K562 (cell line): ENCODE results near the gene TRIM73. TPM values are rescaled to one million over a fixed set of nuclear protein-coding genes. Genes with fewer than 3 reads are reported as not detected.
"Not testable (repeated sequence)": the region's sequence is repeated elsewhere in the genome, so short reads cannot be mapped to it uniquely, and the experiment has no call there.

ENCODE experiments used
- ATAC-seq: fragments of 200-7000 bp; cut with Tn5 transposase; 3 replicates; pipeline ENCODE4 v1.9.1; 2020; ENCODE audit warnings: moderate library complexity
- BruUV-seq: library from RNA; stranded (reverse); fragments of 400-500 nt; replicated peaks from 2 replicates; lab custom pipeline; 2021; lab: Mats Ljungman, UMichigan
- CTCF ChIA-PET: fragments of 300-600 bp; formaldehyde crosslinking; extraction: SDS; loops from one replicate; lab custom pipeline; 2021; ENCODE audit warnings: low intra/inter-chr PET ratio; lab: Yijun Ruan, JAX
- POLR2A ChIA-PET: fragments of 300-600, 350-650 bp; sonication (Branson Sonifier 250); formaldehyde crosslinking; extraction: SDS; loops from one replicate; lab custom pipeline; 2021; ENCODE audit warnings: antibody characterized with exemption, inconsistent platforms; lab: Yijun Ruan, JAX
- DNase-seq, 4 experiments: peaks; one replicate each; pipeline versions ENCODE4 v3.0.0 to v3.0.0-alpha.2; 2011 to 2018; ENCODE audit warnings: low spot score in 3 of 4, mixed read lengths in 3 of 4; ENCODE audit errors: extremely low read depth in 1 of 4
- FAIRE-seq: peaks from 2 replicates; lab custom pipeline; 2011; peaks lifted over from hg19 to GRCh38; lab: Jason Lieb, UNC
- H2AFZ ChIP-seq: 2 replicates; pipeline ENCODE4 v1.6.0; 2011; ENCODE audit warnings: low read depth, low read length, control low read depth, inconsistent platforms
- H3K27ac ChIP-seq: fragments of 200-600 bp; 3 replicates; pipeline ENCODE4 v1.8.0; 2011; ENCODE audit warnings: low read depth, mild to moderate bottlenecking, control low read depth, inconsistent platforms, low read length, moderate library complexity, mixed read lengths; ENCODE audit errors: extremely low read depth
- H3K27me3 ChIP-seq, 2 experiments: fragments of 300-600 bp in 1 of 2; 2 replicates in 1 of 2; 3 replicates in 1 of 2; pipeline versions ENCODE4 v1.6.0 to v1.8.0; 2011; ENCODE audit warnings: inconsistent platforms in 2 of 2, low read length in 2 of 2, mild to moderate bottlenecking in 1 of 2, mixed read lengths in 1 of 2, moderate library complexity in 1 of 2; ENCODE audit not compliant: control insufficient read depth in 2 of 2, insufficient read depth in 2 of 2
- H3K36me3 ChIP-seq: fragments of 300-600 bp; 3 replicates; pipeline ENCODE4 v1.8.0; 2011; ENCODE audit warnings: mild to moderate bottlenecking, low read length, inconsistent platforms; ENCODE audit not compliant: control insufficient read depth, insufficient read depth
- H3K4me1 ChIP-seq, 2 experiments: fragments of 200-600 bp in 1 of 2; replicated peaks in 1 of 2; 2 replicates in 1 of 2; 3 replicates in 1 of 2; pipeline versions ENCODE4 v1.5.1 to v1.8.0; 2011; ENCODE audit warnings: inconsistent platforms in 2 of 2, low read length in 2 of 2, mild to moderate bottlenecking in 1 of 2, mixed read lengths in 1 of 2, moderate library complexity in 1 of 2; ENCODE audit not compliant: control insufficient read depth in 2 of 2, insufficient read depth in 2 of 2
- H3K4me2 ChIP-seq: 2 replicates; pipeline ENCODE4 v1.6.1; 2011; ENCODE audit warnings: low read length, control low read depth, inconsistent platforms, mixed read lengths; ENCODE audit not compliant: insufficient read depth
- H3K4me3 ChIP-seq: fragments of 200-600 bp; sonication (generic), shearing (Covaris generic); 2 replicates; pipeline ENCODE4 v1.5.1; 2016; ENCODE audit warnings: control low read depth, inconsistent platforms
- H3K79me2 ChIP-seq: fragments of 200-600 bp; 3 replicates; pipeline ENCODE4 v1.8.0; 2011; ENCODE audit warnings: low read length, inconsistent platforms; ENCODE audit not compliant: control insufficient read depth, insufficient read depth
- H3K9ac ChIP-seq, 2 experiments: 2 replicates each; pipeline versions ENCODE4 v1.6.0 to v1.6.1; 2011; ENCODE audit warnings: low read depth in 2 of 2, low read length in 2 of 2, control low read depth in 1 of 2, inconsistent platforms in 1 of 2, mild to moderate bottlenecking in 1 of 2, mixed read lengths in 1 of 2; ENCODE audit not compliant: insufficient read depth in 1 of 2
- H3K9me1 ChIP-seq: one replicate; pipeline ENCODE4 v1.6.0; 2011; ENCODE audit warnings: inconsistent platforms, mild to moderate bottlenecking, low read length, moderate library complexity; ENCODE audit not compliant: control insufficient read depth, insufficient read depth
- H3K9me3 ChIP-seq: replicated peaks from 2 replicates; pipeline ENCODE4 v1.5.1; 2011; ENCODE audit warnings: low read depth, low read length, inconsistent platforms; ENCODE audit not compliant: control insufficient read depth, insufficient read depth
- H4K20me1 ChIP-seq: replicated peaks from 2 replicates; pipeline ENCODE4 v1.6.1; 2011; ENCODE audit warnings: low read length, inconsistent platforms, mixed read lengths; ENCODE audit not compliant: control insufficient read depth, insufficient read depth
- NFIC ChIP-seq: fragments of 450-650 bp; IDR thresholded peaks from 2 replicates; pipeline ENCODE4 v1.6.1; 2017; ENCODE audit warnings: mild to moderate bottlenecking, inconsistent platforms
- POLR2A ChIP-seq: fragments of 450-650 bp; conservative IDR thresholded peaks from 2 replicates; pipeline ENCODE4 v1.6.1; 2016
- POLR2B ChIP-seq: fragments of 450-650 bp; IDR thresholded peaks from 2 replicates; pipeline ENCODE4 v1.6.1; 2018; ENCODE audit warnings: low read depth; ENCODE audit not compliant: partially characterized antibody
- SUPT5H ChIP-seq: fragments of 450-650 bp; IDR thresholded peaks from 2 replicates; pipeline ENCODE4 v1.6.1; 2016
- WGBS: fragments of 100-300 bp; shearing (Covaris generic); methylation state at CpG from one replicate; pipeline ENCODE4 v1.1.6; 2016; ENCODE audit warnings: low coverage, mixed read lengths; ENCODE audit not compliant: insufficient coverage; ENCODE audit errors: missing lambda C conversion rate; 5-methylcytosine and 5-hydroxymethylcytosine counted together
- in situ Hi-C: fragments of 300-500 bp; cut with MboI; formaldehyde crosslinking; loops from 4 replicates; pipeline ENCODE4 v1.15.0; 2018; ENCODE audit warnings: inconsistent platforms, mixed read lengths
- intact Hi-C: fragments of 100-400 bp; cut with micrococcal nuclease; formaldehyde crosslinking; loops from 2 replicates; pipeline ENCODE4 v1.14.2; 2022
- polyA plus RNA-seq, 8 experiments: library from polyadenylated mRNA; depleted of rRNA in 4 of 8; stranded (reverse) in 5 of 8; unstranded in 3 of 8; fragments of >200 nt; fragmentation: Nextera tagmentation in 2 of 8; fragmentation: Illumina TruSeq in 1 of 8; extraction: Ambion mirVana in 2 of 8; extraction: Trizol in 1 of 8; gene quantifications; 2 replicates each; pipeline versions ENCODE4 v1.2.1 to v1.2.3, GENCODE V29; 2011 to 2014; ENCODE audit warnings: inconsistent platforms in 1 of 8, missing spikeins in 1 of 8
- total RNA-seq, 7 experiments: library from RNA; depleted of rRNA in 6 of 7; stranded (reverse); fragments of >200 nt in 6 of 7; fragmentation: Illumina TruSeq in 2 of 7; extraction: Trizol in 2 of 7; gene quantifications; 2 replicates each; pipeline versions ENCODE4 v1.2.1 to v1.2.3, GENCODE V29; 2011 to 2021; ENCODE audit warnings: low replicate concordance in 1 of 7

The TRIM73 gene
- total and polyA plus RNA-seq, 9 of the 15 experiments (the other 6 are each of a cell fraction or from before 2014, with no cell fraction given), result 0.04 to 1.2 (median 0.80) TPM; not detected in 4

DNA sequence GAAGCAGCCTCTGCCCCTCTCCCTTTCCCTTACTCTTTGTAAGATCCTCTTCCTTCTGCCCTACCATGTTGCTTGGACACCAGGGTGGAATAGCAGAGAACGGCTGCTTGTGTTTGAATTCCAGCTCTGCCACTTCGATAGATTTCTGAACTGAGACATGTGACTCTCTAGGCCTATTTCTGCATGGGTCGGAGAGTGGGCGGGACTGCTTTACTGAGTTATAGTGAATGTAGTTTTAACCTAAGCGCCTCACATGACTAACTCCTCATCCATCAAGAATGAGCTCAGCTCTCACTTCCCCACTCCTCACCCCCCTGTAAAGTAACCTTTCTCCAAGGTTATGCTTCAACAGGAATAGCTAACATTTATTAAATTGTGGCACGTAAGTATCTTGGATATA is 18.8 kb downstream of the TRIM73 start:
- DNase-seq, FAIRE-seq, CTCF ChIA-PET, H4K20me1 ChIP-seq, H3K9ac ChIP-seq, POLR2A ChIA-PET, H3K9me1 ChIP-seq, H3K4me1 ChIP-seq, H3K27ac ChIP-seq, intact Hi-C loops, H2AFZ ChIP-seq, in situ Hi-C loops, H3K4me3 ChIP-seq, H3K4me2 ChIP-seq, H3K9me3 ChIP-seq, H3K27me3 ChIP-seq, H3K79me2 ChIP-seq, ATAC-seq: not testable (repeated sequence)
- peaks cover 20% of the 10 kb centered on the region; the same call in 1 of the 3 replicates for H3K36me3 ChIP-seq
- BruUV-seq, result TSS peak; percentile 17
- whole genome bisulfite sequencing, result 68% methylated on average over 3 of the region's 6 CpGs

DNA sequence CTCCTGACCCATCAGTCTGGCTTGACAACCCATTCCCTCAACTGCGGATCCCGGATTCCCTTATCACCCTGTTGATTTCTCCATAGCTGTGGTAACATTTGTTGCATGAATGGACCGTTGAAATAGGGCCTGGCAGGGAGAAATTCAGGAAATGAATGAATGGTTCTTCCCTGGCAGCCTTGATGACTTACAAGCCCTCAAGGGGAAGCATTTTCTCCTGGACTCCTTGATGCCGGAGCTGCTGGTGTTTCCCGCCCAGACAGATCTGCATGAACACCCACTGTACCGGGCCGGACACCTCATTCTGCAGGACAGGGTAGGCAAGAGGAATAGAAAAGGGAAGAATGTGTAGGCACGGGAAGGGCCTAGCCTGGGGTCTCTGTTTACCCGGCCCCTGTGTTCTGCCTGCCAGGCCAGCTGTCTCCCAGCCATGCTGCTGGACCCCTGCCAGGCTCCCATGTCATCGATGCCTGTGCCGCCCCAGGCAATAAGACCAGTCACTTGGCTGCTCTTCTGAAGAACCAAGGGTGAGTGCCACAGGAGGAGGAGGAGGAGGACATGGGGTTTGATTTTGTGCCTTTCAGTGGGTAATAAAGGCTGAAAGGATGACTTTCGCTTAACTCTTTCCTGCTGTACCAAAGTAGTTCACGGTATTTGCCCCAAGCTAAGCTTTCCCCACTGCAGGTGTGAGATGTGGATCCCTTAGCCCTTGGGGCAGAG is 19.4 kb downstream of the TRIM73 start:
- H3K4me3 ChIP-seq, intact Hi-C loops, CTCF ChIA-PET, H3K9me1 ChIP-seq, DNase-seq, H3K9ac ChIP-seq, ATAC-seq, in situ Hi-C loops, FAIRE-seq, H3K4me1 ChIP-seq, H3K79me2 ChIP-seq, POLR2A ChIA-PET, BruUV-seq, H4K20me1 ChIP-seq, H3K4me2 ChIP-seq, H3K27ac ChIP-seq, H2AFZ ChIP-seq, H3K9me3 ChIP-seq, H3K27me3 ChIP-seq: not testable (repeated sequence)
- TF ChIP-seq POLR2A (peak; percentile 60), SUPT5H (peak; percentile 53; the same call in 1 of the 2 replicates), NFIC (peak; percentile 45), POLR2B (peak; percentile 34)
- 87% methylated on average over 7 of the region's 13 CpGs for WGBS
- H3K36me3 ChIP-seq, result peaks cover 24% of the 10 kb centered on the region; the same call in 1 of the 3 replicates
